Trophoblast cell (in vitro differentiated cells and primary cell): Measurements from ENCODE around the gene EDNRB.

ENCODE experiments used
- DNase-seq, 2 donors: peaks; one replicate each; pipeline ENCODE4 v3.0.0-alpha.2; 2016
- H2AFZ ChIP-seq: 2 replicates; pipeline ENCODE4 v1.6.1; 2013; ENCODE audit warnings: low read length, moderate library complexity, mild to moderate bottlenecking; ENCODE audit not compliant: insufficient read depth, poor library complexity
- H2AK5ac ChIP-seq: 2 replicates; pipeline ENCODE4 v1.6.1; 2013; ENCODE audit warnings: mild to moderate bottlenecking, low read length
- H2BK120ac ChIP-seq: 2 replicates; pipeline ENCODE4 v1.6.1; 2013; ENCODE audit warnings: low read length, mild to moderate bottlenecking, moderate library complexity; ENCODE audit not compliant: insufficient read depth, poor library complexity
- H2BK12ac ChIP-seq: 2 replicates; pipeline ENCODE4 v1.6.1; 2013; ENCODE audit warnings: mild to moderate bottlenecking, low read length, moderate library complexity
- H2BK5ac ChIP-seq: 2 replicates; pipeline ENCODE4 v1.6.1; 2013; ENCODE audit warnings: low read length, low read depth, moderate library complexity, mild to moderate bottlenecking; ENCODE audit not compliant: poor library complexity
- H3K14ac ChIP-seq: 2 replicates; pipeline ENCODE4 v1.6.1; 2013; ENCODE audit warnings: mild to moderate bottlenecking, low read length
- H3K18ac ChIP-seq: 2 replicates; pipeline ENCODE4 v1.6.1; 2013; ENCODE audit warnings: mild to moderate bottlenecking, low read length
- H3K23ac ChIP-seq: 2 replicates; pipeline ENCODE4 v1.6.1; 2013; ENCODE audit warnings: low read length
- H3K27ac ChIP-seq: 2 replicates; pipeline ENCODE4 v1.5.1; 2013; ENCODE audit warnings: low read depth, mild to moderate bottlenecking, inconsistent platforms, low read length, moderate library complexity
- H3K27me3 ChIP-seq: 2 replicates; pipeline ENCODE4 v1.6.1; 2013; ENCODE audit warnings: inconsistent platforms, mild to moderate bottlenecking, low read length, moderate library complexity; ENCODE audit not compliant: insufficient read depth
- H3K36me3 ChIP-seq, 2 experiments: 1 replicate in 1 of 2; 2 replicates in 1 of 2; pipeline ENCODE4 v1.6.1; 2013; ENCODE audit warnings: low read length in 2 of 2, mild to moderate bottlenecking in 2 of 2, moderate library complexity in 1 of 2; ENCODE audit not compliant: insufficient read depth in 2 of 2, control insufficient read depth in 1 of 2
- H3K4ac ChIP-seq: 2 replicates; pipeline ENCODE4 v1.6.1; 2013; ENCODE audit warnings: low read depth, mild to moderate bottlenecking, low read length, moderate library complexity
- H3K4me1 ChIP-seq, 2 experiments: 1 replicate in 1 of 2; 2 replicates in 1 of 2; pipeline ENCODE4 v1.6.1; 2013; ENCODE audit warnings: low read length in 2 of 2, mild to moderate bottlenecking in 2 of 2, moderate library complexity in 1 of 2; ENCODE audit not compliant: insufficient read depth in 2 of 2, control insufficient read depth in 1 of 2
- H3K4me2 ChIP-seq: 2 replicates; pipeline ENCODE4 v1.6.1; 2013; ENCODE audit warnings: inconsistent platforms, mild to moderate bottlenecking, low read length, moderate library complexity
- H3K4me3 ChIP-seq: 2 replicates; pipeline ENCODE4 v1.5.1; 2013; ENCODE audit warnings: mild to moderate bottlenecking, low read depth, low read length, inconsistent platforms
- H3K79me1 ChIP-seq: one replicate; pipeline ENCODE4 v1.6.1; 2013; ENCODE audit warnings: low read length
- H3K79me2 ChIP-seq: 2 replicates; pipeline ENCODE4 v1.6.1; 2013; ENCODE audit warnings: low read length, mild to moderate bottlenecking; ENCODE audit not compliant: control insufficient read depth, insufficient read depth, poor library complexity
- H3K9ac ChIP-seq: 2 replicates; pipeline ENCODE4 v1.6.1; 2013; ENCODE audit warnings: mild to moderate bottlenecking, low read length
- H3K9me3 ChIP-seq: 2 replicates; pipeline ENCODE4 v1.6.1; 2013; ENCODE audit warnings: low read depth, mild to moderate bottlenecking, control low read depth, inconsistent platforms, low read length; ENCODE audit not compliant: insufficient read depth
- H4K12ac ChIP-seq: 2 replicates; pipeline ENCODE4 v1.6.1; 2013; ENCODE audit warnings: low read depth, mild to moderate bottlenecking, low read length, moderate library complexity
- H4K8ac ChIP-seq: 2 replicates; pipeline ENCODE4 v1.6.1; 2013; ENCODE audit warnings: low read depth, mild to moderate bottlenecking, low read length, moderate library complexity
- H4K91ac ChIP-seq: one replicate; pipeline ENCODE4 v1.6.1; 2013; ENCODE audit warnings: low read depth, mild to moderate bottlenecking, low read length, moderate library complexity
- WGBS: extraction: QIAGEN DNeasy Blood & Tissue Kit; methylation state at CpG from one replicate; pipeline ENCODE4 v1.1.7; 2013; ENCODE audit warnings: missing lambda C conversion rate; ENCODE audit not compliant: insufficient read length, insufficient coverage; ENCODE audit errors: extremely low coverage; 5-methylcytosine and 5-hydroxymethylcytosine counted together

Gene EDNRB

DNA sequence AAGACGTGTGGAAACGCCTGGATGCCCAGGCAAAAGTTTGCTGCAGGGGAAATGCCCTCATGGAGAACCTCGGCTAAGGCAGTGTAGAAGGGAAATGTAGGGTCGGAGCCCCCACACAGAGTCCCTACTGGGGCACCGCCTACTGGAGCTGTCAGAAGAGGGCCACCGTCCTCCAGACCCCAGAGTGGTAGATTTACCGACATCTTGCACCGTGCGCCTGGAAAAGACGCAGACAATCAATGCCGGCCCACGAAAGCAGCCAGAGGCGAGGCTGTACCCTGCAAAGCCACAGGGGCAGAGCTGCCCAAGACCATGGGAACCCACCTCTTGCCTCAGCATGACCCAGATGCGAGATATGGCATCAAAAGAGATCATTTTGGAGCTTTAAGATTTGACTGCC is 7.0 kb upstream of the EDNRB start:
- H3K4me2 ChIP-seq, result no peak overlapping the region
- H3K14ac ChIP-seq, result no peak overlapping the region
- H4K91ac ChIP-seq, result no peak overlapping the region
- H3K79me1 ChIP-seq, result no peaks in the 10 kb centered on the region
- no peak overlapping the region for H3K23ac ChIP-seq
- no peak overlapping the region for H2AK5ac ChIP-seq
- peaks cover 0 to 6% of the 10 kb centered on the region in 2 experiments for H3K4me1 ChIP-seq
- H2AFZ ChIP-seq, result no peak overlapping the region
- no CpG with 5 or more reads among the region's 14 CpGs for whole genome bisulfite sequencing
- no peak overlapping the region for H3K27ac ChIP-seq
- no peak overlapping the region for H4K12ac ChIP-seq
- no peak overlapping the region for H2BK120ac ChIP-seq
- no peak overlapping the region for H3K4me3 ChIP-seq
- no peak overlapping the region for H3K4ac ChIP-seq
- H3K27me3 ChIP-seq, result no peaks in the 10 kb centered on the region
- H3K36me3 ChIP-seq, result peaks cover 0 to 2% of the 10 kb centered on the region in 2 experiments
- H3K9me3 ChIP-seq, result no peaks in the 10 kb centered on the region
- no peak for DNase-seq
- no peak overlapping the region for H2BK12ac ChIP-seq
- peak overlapping the region; percentile 39 for H3K18ac ChIP-seq
- H4K8ac ChIP-seq, result no peak overlapping the region
- no peak overlapping the region for H2BK5ac ChIP-seq
- H3K9ac ChIP-seq, result no peak overlapping the region
- H3K79me2 ChIP-seq, result no peaks in the 10 kb centered on the region

DNA sequence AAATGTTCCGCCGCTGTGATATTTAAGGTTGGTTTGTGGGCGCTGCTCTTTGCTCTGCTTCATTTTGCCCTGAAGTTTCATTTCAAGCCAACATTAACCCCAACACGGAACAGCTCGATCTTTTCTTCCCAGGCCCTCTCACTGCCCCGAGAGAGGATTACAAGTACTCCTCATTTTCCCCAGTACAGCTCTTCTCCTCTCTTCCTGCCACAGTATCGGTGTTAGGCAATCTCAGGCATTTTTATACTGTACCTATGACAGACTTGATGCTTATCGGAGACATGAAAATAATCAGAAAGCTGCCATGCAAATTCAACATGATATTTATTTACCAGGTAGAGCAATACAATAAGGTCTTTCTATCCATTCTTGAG is 1.3 kb upstream of the EDNRB start:
- Histone ChIP-seq H3K18ac (peak overlapping the region; percentile 16), H4K12ac (no peak overlapping the region), H3K79me2 (peaks cover 13% of the 10 kb centered on the region), H3K36me3 (peaks cover 4 to 7% of the 10 kb centered on the region in 2 experiments), H3K79me1 (peaks cover 16% of the 10 kb centered on the region), H2AK5ac (no peak overlapping the region), H3K27ac (peak overlapping the region; percentile 81), H3K27me3 (no peaks in the 10 kb centered on the region), H3K4me3 (no peak overlapping the region), H4K8ac (peak overlapping the region; percentile 68), H3K4ac (peak overlapping the region; percentile 19), H3K9me3 (no peaks in the 10 kb centered on the region), H3K4me1 (peaks cover 9 to 18% of the 10 kb centered on the region in 2 experiments), H3K23ac (no peak overlapping the region), H3K9ac (no peak overlapping the region), H3K4me2 (peak overlapping the region; percentile 97), H2BK5ac (peak overlapping the region; percentile 55), H4K91ac (peak overlapping the region; percentile 92), H2BK12ac (peak overlapping the region; percentile 45), H2AFZ (no peak overlapping the region), H3K14ac (peak overlapping the region; percentile 56), H2BK120ac (no peak overlapping the region)
- WGBS, result no CpG with 5 or more reads among the region's 8 CpGs
- DNase-seq, result no peak

DNA sequence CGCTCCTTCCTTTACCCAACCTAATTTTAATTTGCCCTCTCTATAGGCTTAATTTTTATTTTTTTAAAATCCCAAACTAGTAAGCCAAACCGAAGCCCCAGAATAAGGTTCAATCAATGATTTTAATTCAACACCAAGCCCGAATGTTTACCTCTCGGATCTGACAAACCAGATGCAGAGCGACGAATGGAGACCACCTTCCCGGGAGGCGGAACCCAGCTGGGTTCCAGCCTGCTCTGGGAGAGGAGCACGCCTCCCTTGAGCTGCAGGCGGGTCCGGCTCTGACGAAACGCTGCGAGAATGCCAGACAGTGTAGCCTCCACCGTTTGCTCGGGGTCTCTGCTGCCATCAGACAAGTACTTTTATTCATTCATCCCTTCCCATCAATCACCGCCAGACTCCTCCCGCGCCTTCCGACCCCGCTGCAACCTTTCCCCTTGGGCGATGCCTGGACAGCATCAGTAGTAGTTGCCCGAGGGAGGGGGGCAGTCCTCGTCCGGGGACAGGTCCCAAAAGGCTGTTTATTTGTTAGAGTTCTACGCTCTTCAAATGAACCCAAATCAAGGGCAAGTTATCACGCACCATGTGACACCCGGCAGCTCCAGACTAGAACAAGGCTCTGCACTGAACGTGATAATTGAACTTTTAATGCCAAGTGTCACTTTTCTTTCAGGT is 752 bp upstream of the EDNRB start:
- H3K79me2 ChIP-seq, result peaks cover 15% of the 10 kb centered on the region
- peak overlapping the region; percentile 74 for H3K4me3 ChIP-seq
- no peak overlapping the region for H2AK5ac ChIP-seq
- peaks cover 16% of the 10 kb centered on the region for H3K79me1 ChIP-seq
- no peak overlapping the region for H2AFZ ChIP-seq
- peak overlapping the region; percentile 55 for H2BK5ac ChIP-seq
- WGBS, result no CpG with 5 or more reads among the region's 29 CpGs
- H3K27me3 ChIP-seq, result no peaks in the 10 kb centered on the region
- peak overlapping the region; percentile 92 for H4K91ac ChIP-seq
- peaks cover 9 to 20% of the 10 kb centered on the region in 2 experiments for H3K4me1 ChIP-seq
- H3K27ac ChIP-seq, result peak overlapping the region; percentile 81
- peak overlapping the region; percentile 60 for H3K9ac ChIP-seq
- no peaks in the 10 kb centered on the region for H3K9me3 ChIP-seq
- no peak overlapping the region for H3K4ac ChIP-seq
- peak overlapping the region; percentile 68 for H4K8ac ChIP-seq
- H3K4me2 ChIP-seq, result peak overlapping the region; percentile 97
- peak overlapping the region; percentile 56 for H3K14ac ChIP-seq
- peak overlapping the region; percentile 16 for H3K18ac ChIP-seq
- H3K23ac ChIP-seq, result no peak overlapping the region
- no peak overlapping the region for H4K12ac ChIP-seq
- peaks cover 4 to 10% of the 10 kb centered on the region in 2 experiments for H3K36me3 ChIP-seq
- peak in 1 of 2 donors; percentile 57 for DNase-seq
- H2BK12ac ChIP-seq, result peak overlapping the region; percentile 45
- H2BK120ac ChIP-seq, result no peak overlapping the region

DNA sequence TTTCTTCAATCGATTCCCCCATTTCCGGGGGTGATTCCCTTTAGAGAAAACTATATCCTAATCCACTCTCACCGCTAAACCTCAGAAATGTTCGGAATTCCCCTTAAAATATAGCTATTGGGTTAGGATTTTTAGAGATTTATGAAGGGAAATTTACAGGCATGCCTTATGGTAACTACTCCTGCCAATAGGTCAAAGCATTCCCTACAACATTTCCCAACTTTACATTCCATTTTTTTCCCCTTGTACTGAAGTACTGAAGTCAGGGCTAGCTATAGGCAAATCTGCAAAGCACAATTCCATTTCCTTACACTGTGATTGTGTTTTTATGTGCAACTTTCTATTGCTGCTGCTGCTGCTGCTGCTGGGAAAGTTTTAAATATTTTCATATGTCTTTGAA is 2.1 kb downstream of the EDNRB start:
- H2BK120ac ChIP-seq, result no peak overlapping the region
- DNase-seq, result no peak
- H3K79me1 ChIP-seq, result peaks cover 16% of the 10 kb centered on the region
- no peaks in the 10 kb centered on the region for H3K27me3 ChIP-seq
- H3K4ac ChIP-seq, result no peak overlapping the region
- H2BK12ac ChIP-seq, result no peak overlapping the region
- no peak overlapping the region for H2BK5ac ChIP-seq
- no peak overlapping the region for H2AK5ac ChIP-seq
- peaks cover 4 to 9% of the 10 kb centered on the region in 2 experiments for H3K36me3 ChIP-seq
- H3K4me2 ChIP-seq, result peak overlapping the region; percentile 46
- no peak overlapping the region for H3K9ac ChIP-seq
- no peak overlapping the region for H3K23ac ChIP-seq
- no peaks in the 10 kb centered on the region for H3K9me3 ChIP-seq
- no peak overlapping the region for H3K18ac ChIP-seq
- peaks cover 15% of the 10 kb centered on the region for H3K79me2 ChIP-seq
- no CpG with 5 or more reads among the region's 4 CpGs for WGBS
- no peak overlapping the region for H4K91ac ChIP-seq
- no peak overlapping the region for H3K14ac ChIP-seq
- peaks cover 9 to 23% of the 10 kb centered on the region in 2 experiments for H3K4me1 ChIP-seq
- H2AFZ ChIP-seq, result no peak overlapping the region
- H3K4me3 ChIP-seq, result no peak overlapping the region
- H4K8ac ChIP-seq, result no peak overlapping the region
- no peak overlapping the region for H4K12ac ChIP-seq
- H3K27ac ChIP-seq, result no peak overlapping the region
